H1 (cell line): Measurements from ENCODE around the gene ZNF541. TPM values are rescaled to one million over a fixed set of nuclear protein-coding genes. Genes with fewer than 3 reads are reported as not detected.

Experiments
- CTCF ChIA-PET: fragments of 300-600 bp; sonication (Branson Sonifier 250); formaldehyde crosslinking; loops from one replicate; lab custom pipeline; 2021; ENCODE audit not compliant: partially characterized antibody; lab: Charles Lee
- POLR2A ChIA-PET: fragments of 300-600 bp; sonication (Branson Sonifier 250); formaldehyde crosslinking; loops from one replicate; lab custom pipeline; 2021; ENCODE audit warnings: inconsistent platforms; ENCODE audit not compliant: partially characterized antibody; lab: Charles Lee
- DNase-seq, 2 experiments: peaks; one replicate each; pipeline versions ENCODE4 v3.0.0 to v3.0.0-alpha.2; 2010 to 2022; ENCODE audit warnings: low spot score in 2 of 2, low read depth in 1 of 2, mixed read lengths in 1 of 2
- FAIRE-seq: peaks from 2 replicates; lab custom pipeline; 2011; peaks lifted over from hg19 to GRCh38; lab: Jason Lieb, UNC
- H2AFZ ChIP-seq: 2 replicates; pipeline ENCODE4 v1.8.1; 2012; ENCODE audit warnings: low read length, inconsistent platforms
- H2AK5ac ChIP-seq: 2 replicates; pipeline ENCODE4 v1.6.1; 2013; ENCODE audit warnings: low read depth, low read length
- H2BK120ac ChIP-seq: replicated peaks from 2 replicates; pipeline ENCODE3; 2013; ENCODE audit warnings: low read depth, low read length, inconsistent platforms
- H2BK12ac ChIP-seq: 2 replicates; pipeline ENCODE4 v1.6.1; 2013; ENCODE audit warnings: low read depth, low read length
- H2BK15ac ChIP-seq: 2 replicates; pipeline ENCODE4 v1.6.1; 2013; ENCODE audit warnings: low read length
- H2BK20ac ChIP-seq: 2 replicates; pipeline ENCODE4 v1.6.1; 2013; ENCODE audit warnings: low read length
- H2BK5ac ChIP-seq: 2 replicates; pipeline ENCODE4 v1.6.1; 2013; ENCODE audit warnings: low read depth, low read length
- H3K14ac ChIP-seq: 2 replicates; pipeline ENCODE4 v1.6.1; 2013; ENCODE audit warnings: inconsistent platforms; ENCODE audit not compliant: insufficient read length
- H3K18ac ChIP-seq: 2 replicates; pipeline ENCODE4 v1.6.1; 2013; ENCODE audit warnings: low read length; ENCODE audit errors: extremely low read depth
- H3K23ac ChIP-seq: 2 replicates; pipeline ENCODE4 v1.6.1; 2013; ENCODE audit warnings: inconsistent platforms; ENCODE audit not compliant: insufficient read length
- H3K23me2 ChIP-seq: 2 replicates; pipeline ENCODE4 v1.6.1; 2013; ENCODE audit warnings: low read depth, low read length
- H3K27ac ChIP-seq: 2 replicates; pipeline ENCODE4 v1.6.1; 2011; ENCODE audit warnings: low read depth, low read length, inconsistent platforms
- H3K27me3 ChIP-seq, 4 experiments: replicated peaks in 1 of 4; 1 replicate in 1 of 4; 2 replicates in 3 of 4; pipeline versions ENCODE4 v1.6.1 to v1.8.1; 2011 to 2013; ENCODE audit warnings: low read length in 3 of 4, mild to moderate bottlenecking in 3 of 4, inconsistent platforms in 2 of 4, mixed read lengths in 2 of 4, moderate library complexity in 1 of 4; ENCODE audit not compliant: control insufficient read depth in 3 of 4, insufficient read depth in 3 of 4; ENCODE audit errors: extremely low read depth in 1 of 4
- H3K36me3 ChIP-seq, 4 experiments: 2 replicates each; pipeline versions ENCODE4 v1.6.1 to v1.8.1; 2011 to 2013; ENCODE audit warnings: mild to moderate bottlenecking in 4 of 4, low read length in 3 of 4, moderate library complexity in 2 of 4, control low read depth in 1 of 4, inconsistent platforms in 1 of 4; ENCODE audit not compliant: insufficient read depth in 4 of 4, control insufficient read depth in 2 of 4
- H3K4ac ChIP-seq: replicated peaks from 2 replicates; pipeline ENCODE3; 2013; ENCODE audit warnings: low read length, low read depth, mixed read lengths, inconsistent platforms; ENCODE audit not compliant: insufficient read length
- H3K4me1 ChIP-seq, 4 experiments: replicated peaks in 1 of 4; 1 replicate in 1 of 4; 2 replicates in 3 of 4; pipeline versions ENCODE4 v1.6.1 to v1.8.1; 2011 to 2013; ENCODE audit warnings: low read length in 3 of 4, inconsistent platforms in 2 of 4, mixed read lengths in 1 of 4; ENCODE audit not compliant: insufficient read depth in 4 of 4, control insufficient read depth in 3 of 4
- H3K4me2 ChIP-seq, 2 experiments: 2 replicates each; pipeline versions ENCODE4 v1.6.1 to v1.8.1; 2011 to 2013; ENCODE audit warnings: low read depth in 2 of 2, low read length in 2 of 2, control low read depth in 1 of 2, inconsistent platforms in 1 of 2, mild to moderate bottlenecking in 1 of 2; ENCODE audit not compliant: insufficient read depth in 1 of 2
- H3K4me3 ChIP-seq, 4 experiments: fragments of 200-600, 300-600 bp in 1 of 4; sonication (generic), shearing (Covaris generic), sonication (Bioruptor Twin) in 1 of 4; 2 replicates each; pipeline versions ENCODE4 v1.5.1 to v1.8.1; 2011 to 2016; ENCODE audit warnings: low read length in 4 of 4, low read depth in 3 of 4, control low read depth in 2 of 4, inconsistent platforms in 2 of 4, mild to moderate bottlenecking in 2 of 4, mixed read lengths in 1 of 4, moderate library complexity in 1 of 4; ENCODE audit not compliant: insufficient read depth in 2 of 4; ENCODE audit errors: extremely low read depth in 1 of 4
- H3K56ac ChIP-seq: replicated peaks from 2 replicates; pipeline ENCODE3; 2013; ENCODE audit warnings: low read depth, mild to moderate bottlenecking, mixed read lengths, low read length, inconsistent platforms; ENCODE audit not compliant: insufficient read length
- H3K79me1 ChIP-seq: 2 replicates; pipeline ENCODE4 v1.6.1; 2013; ENCODE audit warnings: low read depth, low read length, control low read depth
- H3K79me2 ChIP-seq, 2 experiments: 2 replicates each; pipeline versions ENCODE4 v1.6.1 to v1.8.1; 2012 to 2013; ENCODE audit warnings: low read length in 2 of 2, mild to moderate bottlenecking in 2 of 2, inconsistent platforms in 1 of 2; ENCODE audit not compliant: insufficient read depth in 2 of 2, control insufficient read depth in 1 of 2
- H3K9ac ChIP-seq, 4 experiments: replicated peaks in 1 of 4; 1 replicate in 1 of 4; 2 replicates in 3 of 4; pipeline versions ENCODE4 v1.6.1 to v1.8.1; 2011 to 2013; ENCODE audit warnings: low read depth in 3 of 4, low read length in 3 of 4, control low read depth in 2 of 4, mild to moderate bottlenecking in 2 of 4, moderate library complexity in 2 of 4, inconsistent platforms in 1 of 4; ENCODE audit errors: extremely low read depth in 1 of 4
- H3K9me3 ChIP-seq, 2 experiments: 2 replicates each; pipeline versions ENCODE4 v1.6.1 to v1.8.1; 2012 to 2013; ENCODE audit warnings: mild to moderate bottlenecking in 2 of 2, moderate library complexity in 2 of 2, control low read depth in 1 of 2, inconsistent platforms in 1 of 2, low read depth in 1 of 2, low read length in 1 of 2, mixed read lengths in 1 of 2; ENCODE audit not compliant: insufficient read depth in 2 of 2
- H4K20me1 ChIP-seq, 2 experiments: replicated peaks in 1 of 2; 2 replicates each; pipeline versions ENCODE3 to v1.8.1; 2011 to 2013; ENCODE audit warnings: inconsistent platforms in 2 of 2, low read length in 2 of 2, mild to moderate bottlenecking in 1 of 2; ENCODE audit not compliant: insufficient read depth in 2 of 2, control insufficient read depth in 1 of 2
- H4K5ac ChIP-seq: 2 replicates; pipeline ENCODE4 v1.6.1; 2013; ENCODE audit warnings: low read length, low read depth, mixed read lengths, inconsistent platforms; ENCODE audit not compliant: insufficient read length
- H4K8ac ChIP-seq: 2 replicates; pipeline ENCODE4 v1.8.0; 2013; ENCODE audit warnings: mild to moderate bottlenecking, moderate library complexity, low read length, inconsistent platforms; ENCODE audit not compliant: insufficient read depth; ENCODE audit errors: extremely low read depth
- H4K91ac ChIP-seq: replicated peaks from 2 replicates; pipeline ENCODE3; 2013; ENCODE audit warnings: low read length, mixed read lengths, inconsistent platforms; ENCODE audit not compliant: insufficient read length
- CHD1 ChIP-seq: IDR thresholded peaks from 2 replicates; pipeline ENCODE4 v1.6.1; 2012; ENCODE audit warnings: low read depth, low read length, improper control_type of control experiment
- CTCF ChIP-seq, 3 experiments: IDR thresholded peaks; 1 replicate in 2 of 3; 2 replicates in 1 of 3; pipeline versions ENCODE4 v1.5.1 to v1.6.1; 2011; ENCODE audit warnings: low read length in 3 of 3, mild to moderate bottlenecking in 3 of 3, inconsistent platforms in 2 of 3, low read depth in 1 of 3, moderate library complexity in 1 of 3; ENCODE audit not compliant: insufficient read depth in 1 of 3; ENCODE audit errors: control extremely low read depth in 1 of 3
- RAD21 ChIP-seq, 2 experiments: IDR thresholded peaks in 1 of 2; conservative IDR thresholded peaks in 1 of 2; 2 replicates each; pipeline ENCODE4 v1.6.1; 2011; ENCODE audit warnings: low read depth in 2 of 2, low read length in 2 of 2, improper control_type of control experiment in 1 of 2, inconsistent platforms in 1 of 2, mild to moderate bottlenecking in 1 of 2, moderate library complexity in 1 of 2
- TEAD4 ChIP-seq: IDR thresholded peaks from 2 replicates; pipeline ENCODE4 v1.6.1; 2012; ENCODE audit warnings: low read depth, low read length, inconsistent platforms, mixed read lengths
- WGBS, 2 experiments: shearing (Covaris generic) in 1 of 2; methylation state at CpG; one replicate each; pipeline versions ENCODE4 v1.1.6 to v1.1.7; 2013 to 2015; ENCODE audit warnings: low lambda C conversion rate in 2 of 2, mixed read lengths in 2 of 2, inconsistent platforms in 1 of 2, low coverage in 1 of 2, missing lambda C conversion rate in 1 of 2; ENCODE audit not compliant: insufficient replicate concordance in 2 of 2, insufficient coverage in 1 of 2, insufficient read length in 1 of 2; ENCODE audit errors: extremely low coverage in 1 of 2, missing lambda C conversion rate in 1 of 2; 5-methylcytosine and 5-hydroxymethylcytosine counted together
- polyA plus RNA-seq, 7 experiments: library from polyadenylated mRNA; depleted of rRNA in 3 of 7; stranded (reverse) in 5 of 7; unstranded in 2 of 7; fragments of >200 nt in 5 of 7; fragments of 200-250 nt in 2 of 7; gene quantifications; 1 replicate in 5 of 7; 2 replicates in 1 of 7; 4 replicates in 1 of 7; pipeline versions ENCODE4 v1.2.1 to v1.2.3, GENCODE V29; 2011 to 2013; ENCODE audit warnings: missing spikeins in 2 of 7, mixed read lengths in 2 of 7
- total RNA-seq: library from RNA; stranded (reverse); fragmentation: NEBNext Ultra II Directional; extraction: Animal tissue kit (Norgen Biotek cat#: 25700); gene quantifications from 2 replicates; pipeline ENCODE4 v1.2.1, GENCODE V29; 2021

ZNF541 gene
- total and polyA plus RNA-seq, 2 of the 8 experiments (the other 6 are each of a cell fraction or from before 2014, with no cell fraction given) = 0.05 TPM; not detected in 1

- H2BK5ac ChIP-seq = no peak overlapping the region
- peaks cover 0 to 4% (median 0%) of the 10 kb centered on the region in 4 experiments; a peak in 1 of 7 replicates for H3K4me1 ChIP-seq
- H3K4me3 ChIP-seq = no peak overlapping the region
- FAIRE-seq (no peak), DNase-seq (no peak)
- no peak overlapping the region for H3K9ac ChIP-seq
- peak overlapping the region; percentile 41; the same call in 1 of the 2 replicates for H4K8ac ChIP-seq
- no peak overlapping the region for H3K4me2 ChIP-seq
- no peak overlapping the region for H3K56ac ChIP-seq
- H3K79me2 ChIP-seq = no peaks in the 10 kb centered on the region
- no peak overlapping the region for H4K5ac ChIP-seq
- no peak for TF ChIP-seq CHD1
- no peak for TF ChIP-seq TEAD4
- TF ChIP-seq CTCF (IDR thresholded peaks at IDR 0.05; ENCODE audit: control extremely low read depth in 1 of 3, insufficient read depth in 1 of 3, low read depth in 1 of 3, low read length in 3 of 3) = peak; percentile 10 to 64 (median 39); a peak in 3 of 4 replicates
- TF ChIP-seq RAD21 (IDR thresholded peaks at IDR 0.05 in 1 of 2, conservative IDR thresholded peaks at IDR 0.05 in 1 of 2; ENCODE audit: low read depth in 2 of 2, low read length in 2 of 2) = peak; percentile 42 to 59; a peak in 3 of 4 replicates
- H2AFZ ChIP-seq = no peak overlapping the region
- CTCF ChIA-PET = interaction anchor here (0.6 to 2.8 kb wide), 9 partner anchors 10 to 165 kb away, joined by 3 to 9 read pairs (median 3); no protein-coding TSS in a partner anchor
- no peak overlapping the region for H2BK20ac ChIP-seq
- no peak overlapping the region for H3K14ac ChIP-seq
- no peak overlapping the region for H4K91ac ChIP-seq
- H3K27ac ChIP-seq = no peak overlapping the region
- no peak overlapping the region for H3K18ac ChIP-seq
- H2BK12ac ChIP-seq = no peak overlapping the region
- no peaks in the 10 kb centered on the region for H3K27me3 ChIP-seq
- no peak overlapping the region for H2BK120ac ChIP-seq
- no peak overlapping the region for H2AK5ac ChIP-seq
- H3K4ac ChIP-seq = no peak overlapping the region
- WGBS, 2 experiments = 66% methylated on average over 4 of the region's 4 CpGs; no CpG with 5 or more reads in 1 of the 2 experiments
- H2BK15ac ChIP-seq = no peak overlapping the region
- no peaks in the 10 kb centered on the region for H3K79me1 ChIP-seq
- no peaks in the 10 kb centered on the region for H3K23me2 ChIP-seq
- H3K9me3 ChIP-seq = no peaks in the 10 kb centered on the region; a peak in 1 of 4 replicates
- H3K36me3 ChIP-seq = no peaks in the 10 kb centered on the region
- H4K20me1 ChIP-seq = no peaks in the 10 kb centered on the region
- POLR2A ChIA-PET = interaction anchor here (1.0 to 1.4 kb wide), 2 partner anchors 11 to 57 kb away, joined by 3 to 4 read pairs; partner anchors contain the start of gene KPTN
- H3K23ac ChIP-seq = no peak overlapping the region
These were observed 32.2 kb downstream of the ZNF541 start for GRCh38 chr19:47540748-47541147.
